ENCODE measurements around the gene MBNL2.

Gene MBNL2

DNA sequence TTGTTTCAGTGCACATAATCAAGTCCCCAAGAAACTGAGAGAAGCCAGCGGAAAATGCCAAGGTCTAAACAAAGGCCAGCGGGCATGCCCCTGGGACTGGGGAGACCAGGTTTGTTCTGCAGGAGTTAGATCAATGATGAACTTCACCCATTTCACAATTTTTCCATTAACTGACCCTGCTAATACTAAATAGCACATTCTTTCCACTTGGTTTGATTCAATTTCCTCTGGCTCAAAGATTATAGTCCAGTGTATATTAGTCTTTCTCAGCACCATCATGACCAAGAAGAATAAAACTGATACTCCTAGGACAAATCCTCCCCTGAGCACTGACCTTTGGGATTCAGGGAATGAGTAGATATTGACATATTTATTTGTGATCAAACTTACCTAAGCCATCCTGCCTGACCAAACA is 66.4 kb downstream of the MBNL2 start:
- Histone ChIP-seq H2AFZ (ENCODE audit: low read length) (no peak overlapping the region), H3K79me2 (ENCODE audit: low read length) (peaks cover 49% of the 10 kb centered on the region), H3K4me1 (ENCODE audit: low read length) (0 out of 2 replicates have a peak, but pooled peaks cover 5% of the 10 kb centered on the region), H4K20me1 (ENCODE audit: insufficient read depth, low read length) (no peaks in the 10 kb centered on the region), H3K4me3 (ENCODE audit: low read length) (no peak overlapping the region), H3K4me2 (ENCODE audit: low read depth, low read length) (no peak overlapping the region), H3K9me3 (replicated peaks; ENCODE audit: insufficient read depth, low read length) (no peaks in the 10 kb centered on the region), H3K27me3 (replicated peaks; ENCODE audit: insufficient read depth, low read length) (no peaks in the 10 kb centered on the region), H3F3A (ENCODE audit: insufficient read depth, low read length) (no peaks in the 10 kb centered on the region), H3K27ac (ENCODE audit: low read length) (no peak overlapping the region), H3K36me3 (replicated peaks; ENCODE audit: insufficient read depth, low read length) (no peaks in the 10 kb centered on the region), H3K9me2 (replicated peaks; ENCODE audit: insufficient read depth, low read length) (no peaks in the 10 kb centered on the region), H3K9ac (ENCODE audit: low read length) (no peak overlapping the region)
- no peak for TF ChIP-seq EZH2 (optimal IDR thresholded peaks at IDR 0.05; ENCODE audit: low read depth, low read length)
- DNase-seq, result no peak

DNA sequence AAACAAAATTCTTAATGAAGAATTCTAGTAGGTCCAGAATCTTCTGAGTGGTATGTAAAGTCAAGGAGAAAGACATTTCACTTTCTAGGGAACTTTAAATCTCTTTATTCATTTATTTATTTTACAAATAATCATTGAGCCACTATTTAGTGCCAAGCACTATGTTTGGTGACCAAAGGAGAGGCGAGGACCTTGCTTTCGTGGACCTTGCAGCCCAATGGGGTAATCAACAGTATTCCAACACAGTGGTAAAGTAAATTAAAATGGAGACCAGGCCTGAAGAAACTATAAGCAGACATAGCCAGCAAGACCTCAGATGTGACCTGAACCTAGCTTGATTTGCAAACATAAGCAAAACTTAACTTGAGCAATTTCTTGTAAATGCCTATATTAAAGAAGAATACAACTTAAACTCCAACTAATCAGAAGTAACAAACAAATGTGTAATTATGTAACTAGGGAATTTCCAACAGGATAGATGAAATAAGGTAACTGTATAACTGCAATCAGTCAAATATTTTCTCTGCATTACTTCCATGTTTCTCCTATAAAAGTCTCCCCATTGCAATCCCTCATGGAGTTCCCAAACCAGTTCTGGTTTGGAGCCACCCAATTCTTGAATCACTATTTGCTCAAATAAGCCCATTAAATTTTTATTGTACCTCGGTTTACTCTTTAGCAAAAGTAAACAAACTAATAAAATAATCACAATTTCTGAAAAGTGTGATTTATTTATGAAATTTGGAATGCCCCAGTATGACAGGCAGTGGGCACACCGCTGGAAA is 67.6 kb downstream of the MBNL2 start:
- H3K27me3 ChIP-seq (replicated peaks; ENCODE audit: insufficient read depth, low read length), result no peaks in the 10 kb centered on the region
- H3K4me3 ChIP-seq (ENCODE audit: low read length), result no peak overlapping the region
- H4K20me1 ChIP-seq (ENCODE audit: insufficient read depth, low read length), result no peaks in the 10 kb centered on the region
- no peak overlapping the region for H3K27ac ChIP-seq (ENCODE audit: low read length)
- H3K9me2 ChIP-seq (replicated peaks; ENCODE audit: insufficient read depth, low read length), result no peaks in the 10 kb centered on the region
- H3F3A ChIP-seq (ENCODE audit: insufficient read depth, low read length), result no peaks in the 10 kb centered on the region
- no peaks in the 10 kb centered on the region for H3K36me3 ChIP-seq (replicated peaks; ENCODE audit: insufficient read depth, low read length)
- peaks cover 37% of the 10 kb centered on the region for H3K79me2 ChIP-seq (ENCODE audit: low read length)
- H3K9me3 ChIP-seq (replicated peaks; ENCODE audit: insufficient read depth, low read length), result no peaks in the 10 kb centered on the region
- no peak overlapping the region for H2AFZ ChIP-seq (ENCODE audit: low read length)
- TF ChIP-seq, protein P1, sequence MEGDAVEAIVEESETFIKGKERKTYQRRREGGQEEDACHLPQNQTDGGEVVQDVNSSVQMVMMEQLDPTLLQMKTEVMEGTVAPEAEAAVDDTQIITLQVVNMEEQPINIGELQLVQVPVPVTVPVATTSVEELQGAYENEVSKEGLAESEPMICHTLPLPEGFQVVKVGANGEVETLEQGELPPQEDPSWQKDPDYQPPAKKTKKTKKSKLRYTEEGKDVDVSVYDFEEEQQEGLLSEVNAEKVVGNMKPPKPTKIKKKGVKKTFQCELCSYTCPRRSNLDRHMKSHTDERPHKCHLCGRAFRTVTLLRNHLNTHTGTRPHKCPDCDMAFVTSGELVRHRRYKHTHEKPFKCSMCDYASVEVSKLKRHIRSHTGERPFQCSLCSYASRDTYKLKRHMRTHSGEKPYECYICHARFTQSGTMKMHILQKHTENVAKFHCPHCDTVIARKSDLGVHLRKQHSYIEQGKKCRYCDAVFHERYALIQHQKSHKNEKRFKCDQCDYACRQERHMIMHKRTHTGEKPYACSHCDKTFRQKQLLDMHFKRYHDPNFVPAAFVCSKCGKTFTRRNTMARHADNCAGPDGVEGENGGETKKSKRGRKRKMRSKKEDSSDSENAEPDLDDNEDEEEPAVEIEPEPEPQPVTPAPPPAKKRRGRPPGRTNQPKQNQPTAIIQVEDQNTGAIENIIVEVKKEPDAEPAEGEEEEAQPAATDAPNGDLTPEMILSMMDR (IDR thresholded peaks at IDR 0.05; ENCODE audit: low read length), result no peak
- no peak for TF ChIP-seq EZH2phosphoT487 (IDR thresholded peaks at IDR 0.05; ENCODE audit: low read length)
- DNase-seq, result no peak
- no peaks in the 10 kb centered on the region for H3K4me1 ChIP-seq (ENCODE audit: low read length)
- no peak overlapping the region for H3K4me2 ChIP-seq (ENCODE audit: low read depth, low read length)
- H3K9ac ChIP-seq (ENCODE audit: low read length), result no peak overlapping the region

DNA sequence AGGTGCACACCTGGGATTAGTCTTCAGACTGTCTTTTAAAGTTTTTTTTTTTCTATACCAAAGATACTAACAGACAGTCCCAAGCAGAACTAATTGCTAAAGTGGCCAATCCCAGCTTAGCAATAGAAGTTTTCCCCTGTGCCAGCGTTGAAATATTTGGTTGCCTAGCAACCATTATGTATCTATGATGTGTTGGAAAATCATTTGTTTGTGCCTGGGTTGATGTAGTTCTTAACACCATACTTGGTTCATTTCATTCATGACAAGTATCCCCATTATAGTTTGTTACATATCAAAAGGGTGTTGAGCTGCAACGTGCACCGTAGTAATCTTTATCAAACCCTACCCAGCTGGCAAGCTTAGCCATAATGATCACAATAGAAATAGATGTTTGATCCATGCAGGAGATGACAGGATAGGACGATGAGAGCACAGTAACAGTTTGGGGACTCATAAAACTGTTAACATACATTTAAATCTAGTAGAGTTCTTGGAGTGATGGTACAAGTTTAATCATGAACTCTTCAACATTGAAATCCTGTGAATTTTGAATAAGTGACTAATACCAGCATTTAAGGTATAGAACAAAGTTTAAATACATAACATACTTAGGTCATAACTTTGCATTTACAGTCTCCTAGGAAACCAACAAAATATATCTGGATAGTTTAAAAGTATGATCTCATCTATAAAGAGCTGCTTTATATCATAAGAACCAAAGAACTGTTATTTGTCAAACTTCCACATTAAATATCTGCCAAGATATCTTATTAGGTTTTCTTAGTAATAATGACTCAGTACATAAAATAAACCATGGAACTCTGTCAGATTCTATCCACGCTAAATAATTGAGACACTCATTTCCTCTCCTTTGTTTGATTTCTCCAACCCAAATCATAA is 73.4 kb downstream of the MBNL2 start:
- H3K79me2 ChIP-seq (ENCODE audit: low read length), result peaks cover 19% of the 10 kb centered on the region; the same call in 1 of the 2 replicates
- H3K4me3 ChIP-seq (ENCODE audit: low read length), result no peak overlapping the region
- no peaks in the 10 kb centered on the region for H3F3A ChIP-seq (ENCODE audit: insufficient read depth, low read length)
- no peaks in the 10 kb centered on the region for H3K27me3 ChIP-seq (replicated peaks; ENCODE audit: insufficient read depth, low read length)
- H3K36me3 ChIP-seq (replicated peaks; ENCODE audit: insufficient read depth, low read length), result no peaks in the 10 kb centered on the region
- no peaks in the 10 kb centered on the region for H4K20me1 ChIP-seq (ENCODE audit: insufficient read depth, low read length)
- no peak for DNase-seq
- no peak overlapping the region for H3K4me2 ChIP-seq (ENCODE audit: low read depth, low read length)
- no peak overlapping the region for H2AFZ ChIP-seq (ENCODE audit: low read length)
- TF ChIP-seq EZH2 (optimal IDR thresholded peaks at IDR 0.05; ENCODE audit: low read depth, low read length) (no peak), EZH2phosphoT487 (IDR thresholded peaks at IDR 0.05; ENCODE audit: low read length) (no peak)
- TF ChIP-seq, protein P1 (IDR thresholded peaks at IDR 0.05; ENCODE audit: low read length), result no peak
- H3K9ac ChIP-seq (ENCODE audit: low read length), result no peak overlapping the region
- H3K27ac ChIP-seq (ENCODE audit: low read length), result no peak overlapping the region
- no peaks in the 10 kb centered on the region for H3K9me3 ChIP-seq (replicated peaks; ENCODE audit: insufficient read depth, low read length)
- no peaks in the 10 kb centered on the region for H3K4me1 ChIP-seq (ENCODE audit: low read length)
- H3K9me2 ChIP-seq (replicated peaks; ENCODE audit: insufficient read depth, low read length), result no peaks in the 10 kb centered on the region

Data from MM.1S (cell line).